HG02759 (cell line): ENCODE results near the gene UBR1.
"Not testable (repeated sequence)": the region's sequence is repeated elsewhere in the genome, so short reads cannot be mapped to it uniquely, and the experiment has no call there.

Source experiments
- ATAC-seq: cut with Tn5 transposase; IDR thresholded peaks from one replicate; pipeline ENCODE4 v1.9.1; 2021; ENCODE audit warnings: mild to moderate bottlenecking, moderate library complexity; ENCODE audit not compliant: unreplicated experiment

Gene UBR1

GRCh38 chr15:43067717-43068461, 37.9 kb downstream of the UBR1 start:
- no peak for ATAC-seq

DNA sequence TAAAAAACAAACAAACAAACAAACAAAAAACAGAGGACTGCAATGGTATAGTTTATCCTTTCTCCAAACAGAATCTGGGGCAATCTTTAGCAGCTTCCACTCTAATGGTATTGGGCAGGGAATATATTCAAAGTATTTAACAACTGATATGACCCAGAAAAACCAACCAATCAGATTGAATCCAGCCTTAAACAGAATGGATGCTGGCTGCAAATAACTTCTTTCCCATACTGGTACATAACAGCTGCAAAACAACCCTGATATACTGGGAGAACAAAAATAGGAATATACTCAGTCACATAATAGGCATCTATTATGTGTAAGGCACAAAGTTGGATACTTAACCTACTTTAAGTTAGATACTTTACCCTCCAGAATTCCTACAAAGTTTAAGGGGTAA, 49.1 kb downstream of the UBR1 start:
- ATAC-seq: no peak

DNA sequence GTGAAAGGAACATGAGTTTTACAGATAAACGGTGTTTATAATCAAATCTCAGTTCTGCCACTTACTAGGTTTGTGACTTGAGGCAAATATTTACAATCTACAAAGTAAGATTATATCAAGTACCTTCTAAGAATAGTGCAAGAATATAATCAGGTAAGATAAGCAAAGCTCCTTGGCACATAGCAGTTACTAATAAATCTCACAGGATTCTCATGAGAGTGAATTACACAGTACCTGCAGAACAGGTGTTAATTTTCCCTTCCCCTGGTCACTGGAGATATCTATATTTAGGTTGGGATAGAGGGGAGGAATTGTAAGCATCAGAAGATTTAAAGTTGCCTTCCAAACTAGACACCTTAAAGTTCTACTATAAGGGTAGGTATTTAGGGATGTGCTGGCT, 53.0 kb downstream of the UBR1 start:
- ATAC-seq: no peak

GRCh38 chr15:43048935-43049334, 56.9 kb downstream of the UBR1 start:
- no peak for ATAC-seq

DNA sequence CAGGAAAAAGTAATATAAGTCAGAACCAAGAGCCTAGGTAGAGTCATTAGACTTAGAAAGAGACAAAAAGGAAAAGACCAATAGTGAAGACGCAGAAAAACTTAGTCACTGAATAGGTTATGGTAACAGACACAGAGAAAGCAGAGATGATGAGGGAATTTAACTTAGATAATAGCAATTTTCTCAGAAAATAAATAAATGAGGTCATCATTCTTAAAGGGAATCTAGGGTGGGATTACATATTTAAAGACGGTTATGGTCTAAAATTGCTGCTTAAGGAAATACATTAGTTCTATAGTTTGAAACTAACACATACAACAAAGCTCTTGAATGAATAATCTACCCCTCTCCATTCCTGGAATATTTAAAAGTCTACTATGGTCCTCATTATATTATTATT, 59.4 kb downstream of the UBR1 start:
- no peak for ATAC-seq

DNA sequence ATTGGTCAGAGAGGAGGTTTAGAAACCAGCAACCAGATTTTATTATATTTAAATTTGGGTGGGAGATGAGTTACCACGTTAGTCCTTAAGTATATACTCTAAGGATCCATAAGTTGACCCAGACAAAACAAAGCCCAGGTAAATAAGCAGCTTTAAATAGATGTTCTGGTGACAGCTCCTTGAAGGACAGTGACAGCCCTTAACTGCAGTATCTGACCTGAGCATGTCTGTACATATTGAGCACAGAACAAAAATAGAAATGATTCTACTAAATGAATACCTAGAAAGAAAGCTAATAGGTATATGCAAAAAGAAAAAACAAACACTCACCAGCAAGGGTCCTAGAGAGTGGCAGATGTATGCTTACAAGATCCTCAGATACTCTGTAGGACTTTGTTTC, 63.0 kb downstream of the UBR1 start:
- ATAC-seq: no peak

DNA sequence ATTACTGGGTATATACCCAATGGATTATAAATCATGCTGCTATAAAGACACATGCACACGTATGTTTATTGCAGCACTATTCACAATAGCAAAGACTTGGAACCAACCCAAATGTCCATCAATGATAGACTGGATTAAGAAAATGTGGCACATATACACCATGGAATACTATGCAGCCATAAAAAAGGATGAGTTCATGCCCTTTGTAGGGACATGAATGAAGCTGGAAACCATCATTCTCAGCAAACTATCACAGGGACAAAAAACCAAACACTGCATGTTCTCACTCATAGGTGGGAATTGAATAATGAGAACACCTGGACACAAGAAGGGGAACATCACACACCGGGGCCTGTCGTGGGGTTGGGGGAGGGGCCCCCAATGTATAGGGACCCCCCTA, 64.8 kb downstream of the UBR1 start:
- not testable (repeated sequence) for ATAC-seq

- ATAC-seq: not testable (repeated sequence)
These were observed 70.6 kb downstream of the UBR1 start for GRCh38 chr15:43035240-43035639.

DNA sequence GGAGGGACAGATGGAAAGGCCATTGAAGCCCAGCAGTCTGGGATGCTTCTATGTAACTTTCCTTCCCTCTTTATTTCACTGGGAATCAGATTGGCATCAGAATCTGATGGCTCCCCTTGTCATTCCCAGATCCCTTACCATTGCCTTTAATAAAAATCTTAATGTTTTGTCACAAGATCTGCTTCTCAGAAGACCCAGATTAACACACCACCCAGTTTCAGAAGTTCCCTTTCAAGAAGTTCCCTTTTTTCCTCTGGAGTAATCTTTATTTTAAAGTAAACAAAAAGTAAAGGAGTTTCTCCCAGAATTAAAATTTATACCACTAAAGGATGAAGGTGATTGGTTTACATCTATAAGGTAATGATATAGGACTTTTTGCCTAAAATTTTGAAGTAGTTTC, 76.4 kb downstream of the UBR1 start:
- no peak for ATAC-seq

DNA sequence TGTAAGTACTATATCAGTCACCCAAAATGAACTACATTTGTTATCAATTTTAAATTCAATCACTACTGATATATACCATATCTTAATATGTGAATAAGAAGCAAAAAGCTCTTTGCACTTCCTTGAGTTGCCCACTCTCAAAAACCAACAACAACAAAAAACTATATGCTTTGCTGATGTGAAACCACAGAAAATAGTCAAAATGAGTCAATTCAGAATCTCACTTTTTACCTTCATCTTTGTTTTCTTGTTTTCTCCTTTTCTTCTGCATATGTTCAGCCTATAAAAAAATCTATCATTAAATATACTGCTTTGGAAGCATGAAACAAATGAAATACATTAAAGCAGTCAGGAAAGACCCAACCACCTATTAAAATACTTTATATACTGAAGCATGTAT, 80.7 kb downstream of the UBR1 start:
- ATAC-seq: no peak

DNA sequence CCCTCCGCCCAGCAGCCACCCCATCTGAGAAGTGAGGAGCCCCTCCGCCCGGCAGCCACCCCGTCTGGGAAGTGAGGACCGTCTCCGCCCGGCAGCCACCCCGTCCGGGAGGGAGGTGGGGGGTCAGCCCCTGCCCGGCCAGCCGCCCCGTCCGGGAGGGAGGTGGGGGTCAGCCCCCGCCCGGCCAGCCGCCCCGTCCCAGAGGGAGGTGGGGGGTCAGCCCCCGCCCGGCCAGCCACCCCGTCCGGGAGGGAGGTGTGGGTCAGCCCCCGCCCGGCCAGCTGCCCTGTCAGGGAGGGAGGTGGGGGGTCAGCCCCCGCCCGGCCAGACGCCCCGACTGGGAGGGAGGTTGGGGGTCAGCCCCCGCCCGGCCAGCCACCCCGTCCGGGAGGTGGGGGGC, 91.2 kb downstream of the UBR1 start:
- ATAC-seq: not testable (repeated sequence)

DNA sequence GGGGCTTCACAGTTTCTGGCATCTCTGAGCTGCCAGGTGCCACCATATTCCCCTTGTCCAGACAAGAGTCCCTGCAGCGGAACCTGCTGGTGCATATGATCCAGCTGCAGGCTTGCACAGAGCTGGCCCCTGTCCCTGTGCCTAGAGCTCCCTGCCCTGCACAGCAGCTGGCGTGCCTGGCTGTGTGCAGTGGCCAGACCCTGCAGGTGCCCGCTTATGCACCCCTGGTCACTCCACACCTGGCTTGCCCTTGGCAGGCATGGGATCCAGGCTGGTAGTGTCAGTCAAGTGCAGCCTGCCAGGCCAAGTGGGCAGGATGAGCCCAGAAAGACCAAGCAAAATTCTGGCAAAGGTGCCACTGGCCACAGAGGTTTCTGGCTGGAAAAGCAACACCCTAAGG, 96.6 kb downstream of the UBR1 start:
- no peak for ATAC-seq

- no peak for ATAC-seq
These were observed 97.7 kb downstream of the UBR1 start for GRCh38 chr15:43008150-43008549.

- ATAC-seq: no peak
These were observed 98.3 kb downstream of the UBR1 start for GRCh38 chr15:43007551-43007950.

- ATAC-seq: no peak
These were observed 98.8 kb downstream of the UBR1 start for GRCh38 chr15:43006991-43007390.

DNA sequence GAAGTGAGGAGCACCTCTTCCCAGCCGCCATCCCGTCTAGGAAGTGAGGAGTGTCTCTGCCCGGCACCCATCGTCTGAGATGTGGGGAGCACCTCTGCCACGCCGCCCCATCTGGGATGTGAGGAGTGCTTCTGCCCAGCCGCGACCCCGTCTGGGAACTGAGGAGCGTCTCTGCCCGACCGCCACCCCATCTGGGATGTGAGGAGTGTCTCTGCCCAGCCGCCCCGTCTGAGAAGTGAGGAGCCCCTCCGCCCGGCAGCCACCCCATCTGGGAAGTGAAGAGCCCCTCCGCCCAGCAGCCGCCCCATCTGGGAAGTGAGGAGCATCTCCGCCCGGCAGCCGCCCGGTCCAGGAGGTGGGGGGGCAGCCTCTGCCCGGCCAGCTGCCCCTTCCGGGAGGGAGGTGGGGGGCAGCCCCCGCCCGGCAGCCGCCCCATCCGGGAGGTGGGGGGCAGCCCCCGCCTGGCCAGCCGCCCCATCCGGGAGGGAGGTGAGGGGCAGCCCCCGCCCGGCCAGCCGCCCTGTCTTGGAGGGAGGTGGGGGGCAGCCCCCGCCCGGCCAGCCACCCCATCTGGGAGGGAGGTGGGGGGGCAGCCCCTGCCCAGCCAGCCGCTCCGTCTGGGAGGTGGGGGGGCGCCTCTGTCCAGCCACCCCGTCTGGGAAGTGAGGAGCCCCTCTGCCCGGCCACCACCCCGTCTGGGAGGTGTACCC, 100.8 kb downstream of the UBR1 start:
- ATAC-seq: not testable (repeated sequence)

DNA sequence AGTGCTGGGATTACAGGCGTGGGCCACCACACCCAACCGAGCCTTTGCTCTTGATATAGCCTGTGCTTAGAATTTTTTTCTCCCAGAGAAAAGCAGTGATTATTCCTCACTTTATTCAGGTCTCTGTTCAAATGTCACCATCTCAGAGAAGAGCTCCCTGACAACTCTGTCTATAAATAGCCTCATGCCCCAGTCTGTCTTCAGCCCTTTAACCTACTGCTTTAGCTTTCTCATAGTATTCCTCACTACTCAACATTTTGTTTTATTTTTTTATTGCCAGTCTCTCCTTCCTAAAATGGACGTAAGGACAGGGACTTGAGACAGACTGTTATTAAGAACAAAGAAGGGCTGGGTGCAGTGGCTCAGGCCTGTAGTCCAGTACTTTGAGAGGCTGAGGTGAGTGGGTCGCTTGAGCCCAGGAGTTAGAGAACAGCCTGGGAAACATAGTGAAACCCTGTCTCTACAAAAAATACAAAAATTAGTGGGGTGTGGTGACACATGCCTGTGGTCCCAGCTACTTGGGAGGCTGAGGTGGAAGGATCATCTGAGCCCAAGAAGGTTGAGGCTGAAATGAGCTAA, 106.5 kb downstream of the UBR1 start:
- no peak for ATAC-seq

DNA sequence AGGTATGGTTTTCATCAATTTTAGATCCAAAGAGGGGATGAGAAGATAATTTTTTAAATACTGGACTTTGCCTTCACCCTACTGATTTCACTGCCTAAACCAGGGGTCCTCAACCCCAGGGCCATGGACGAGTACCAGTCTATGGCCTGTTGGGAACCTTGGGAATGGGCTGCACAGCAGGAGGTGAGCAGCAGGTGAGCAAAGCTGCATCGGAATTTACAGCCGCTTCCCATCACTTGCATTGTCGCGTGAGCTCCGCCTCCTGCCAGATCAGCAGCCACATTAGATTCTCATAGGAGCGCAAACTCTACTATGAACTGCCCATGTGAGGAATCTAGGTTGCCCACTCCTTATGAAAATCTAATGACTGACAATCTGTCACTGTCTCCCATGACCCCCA, 109.0 kb downstream of the UBR1 start:
- ATAC-seq: no peak

- ATAC-seq: no peak
These were observed 111.3 kb downstream of the UBR1 start for GRCh38 chr15:42994546-42994945.

DNA sequence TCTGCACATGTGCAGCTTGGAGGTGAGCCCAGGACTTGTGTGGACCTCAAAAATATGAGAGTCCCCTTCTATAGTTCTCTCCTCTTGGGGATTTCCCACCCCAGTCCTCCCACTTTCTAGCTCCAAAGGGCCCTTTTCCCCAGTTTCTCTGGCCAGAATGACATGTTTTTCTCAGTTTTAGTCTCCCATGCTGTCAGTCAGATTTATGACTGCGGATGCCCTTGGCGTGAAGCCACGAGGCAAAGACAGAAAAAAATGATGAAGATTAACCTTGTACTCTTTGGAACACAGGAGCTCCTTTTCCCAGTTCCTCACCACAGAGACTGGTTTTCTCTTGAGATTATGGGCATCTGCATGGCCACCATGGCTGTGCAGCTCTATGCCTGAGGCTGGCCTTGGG, 113.2 kb downstream of the UBR1 start:
- no peak for ATAC-seq

DNA sequence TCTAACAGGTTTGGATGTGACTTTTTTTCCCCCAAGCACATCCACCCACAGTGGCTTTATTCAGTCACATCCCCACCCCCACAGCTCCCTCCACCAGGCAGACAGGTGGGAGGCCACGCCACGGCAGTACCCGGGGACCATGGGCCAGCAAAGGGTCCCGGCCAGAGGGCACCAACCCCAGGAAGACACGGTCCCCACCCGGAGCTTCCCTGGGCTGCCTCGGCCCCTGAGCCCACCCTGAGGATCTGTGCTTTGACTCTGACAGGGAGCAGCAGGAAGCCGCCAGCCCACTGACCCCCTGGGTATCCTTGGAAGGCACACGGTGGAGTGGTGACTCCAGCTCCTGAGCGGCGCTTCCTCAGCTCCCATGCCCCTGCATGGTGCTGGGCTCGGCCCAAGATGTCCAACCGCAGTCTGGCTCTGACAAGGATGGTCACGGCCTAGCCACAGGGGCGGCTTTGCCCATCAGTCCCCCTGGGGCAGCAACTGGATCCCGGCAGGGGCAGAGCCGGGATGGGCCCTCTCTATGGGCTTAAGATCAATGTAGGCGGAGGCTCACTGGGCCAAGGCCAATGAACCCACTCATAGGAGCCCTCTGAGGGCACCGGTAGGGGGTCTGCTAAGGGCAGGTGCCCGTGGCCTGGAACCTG, 119.0 kb downstream of the UBR1 start:
- ATAC-seq: no peak
